NCI-H2196 (cell line): Measurements from ENCODE around the gene XYLT1.

ENCODE experiments used
- DNase-seq: peaks from one replicate; lab custom pipeline; 2025; ENCODE audit not compliant: unreplicated experiment; lab: John Stamatoyannopoulos, UW

Gene XYLT1

GRCh38 chr16:17294856-17295255 is 175.9 kb downstream of the XYLT1 start:
- DNase-seq = no peak

DNA sequence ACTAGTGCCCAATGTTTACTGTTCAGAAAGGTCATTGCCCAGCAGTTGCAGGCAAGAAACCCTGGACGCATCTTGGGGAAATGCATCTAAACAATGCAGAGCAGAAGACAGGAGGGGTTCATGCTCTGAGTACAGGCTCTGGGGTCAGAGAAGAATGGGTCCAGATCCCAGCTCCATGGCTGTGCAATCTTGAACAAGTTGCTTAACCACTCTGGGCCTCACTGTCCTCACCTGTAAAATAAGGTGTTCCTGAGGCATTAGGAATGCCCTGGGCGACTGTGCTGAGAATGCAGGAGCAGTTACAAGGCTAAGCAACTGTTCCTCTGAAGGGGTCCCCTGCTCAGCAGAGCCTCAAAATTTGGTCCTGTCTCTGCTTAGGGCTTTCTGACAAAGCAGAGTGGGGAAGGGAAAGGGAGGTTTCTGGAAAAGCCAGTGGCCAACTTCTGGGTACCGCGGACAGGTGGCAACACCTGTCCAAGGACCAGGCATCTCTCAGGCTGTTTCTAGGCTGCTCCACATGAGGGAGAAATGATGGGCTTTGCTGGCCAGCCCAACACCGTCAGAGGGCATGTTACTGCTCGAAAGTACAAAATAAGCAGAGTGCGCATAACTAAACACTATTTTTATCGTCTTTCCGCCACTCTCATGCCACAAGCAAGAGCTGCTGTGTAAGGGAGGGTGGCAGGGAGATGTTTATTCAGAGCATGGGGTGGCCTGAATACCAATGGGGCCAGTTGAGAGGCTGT is 176.8 kb downstream of the XYLT1 start:
- no peak for DNase-seq

DNA sequence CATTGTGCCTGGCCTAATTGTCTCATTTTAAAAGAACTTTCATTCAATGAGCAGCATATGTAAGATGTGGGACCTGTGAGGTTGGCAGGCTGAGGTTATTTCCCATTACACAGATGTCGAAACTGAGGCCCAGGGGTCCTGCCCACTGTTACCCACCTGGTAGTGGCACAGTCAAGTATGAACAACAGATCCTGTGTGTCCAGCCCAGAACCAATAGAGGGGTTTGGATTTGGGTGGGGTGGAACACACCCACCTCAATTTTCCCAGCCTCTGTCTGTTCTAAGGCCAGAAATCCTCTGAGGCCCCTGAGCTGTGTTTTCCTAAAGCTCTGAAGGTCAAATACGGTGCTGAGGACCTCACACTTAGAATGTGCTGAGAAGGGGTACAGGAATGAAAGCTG is 179.5 kb downstream of the XYLT1 start:
- DNase-seq = no peak

DNA sequence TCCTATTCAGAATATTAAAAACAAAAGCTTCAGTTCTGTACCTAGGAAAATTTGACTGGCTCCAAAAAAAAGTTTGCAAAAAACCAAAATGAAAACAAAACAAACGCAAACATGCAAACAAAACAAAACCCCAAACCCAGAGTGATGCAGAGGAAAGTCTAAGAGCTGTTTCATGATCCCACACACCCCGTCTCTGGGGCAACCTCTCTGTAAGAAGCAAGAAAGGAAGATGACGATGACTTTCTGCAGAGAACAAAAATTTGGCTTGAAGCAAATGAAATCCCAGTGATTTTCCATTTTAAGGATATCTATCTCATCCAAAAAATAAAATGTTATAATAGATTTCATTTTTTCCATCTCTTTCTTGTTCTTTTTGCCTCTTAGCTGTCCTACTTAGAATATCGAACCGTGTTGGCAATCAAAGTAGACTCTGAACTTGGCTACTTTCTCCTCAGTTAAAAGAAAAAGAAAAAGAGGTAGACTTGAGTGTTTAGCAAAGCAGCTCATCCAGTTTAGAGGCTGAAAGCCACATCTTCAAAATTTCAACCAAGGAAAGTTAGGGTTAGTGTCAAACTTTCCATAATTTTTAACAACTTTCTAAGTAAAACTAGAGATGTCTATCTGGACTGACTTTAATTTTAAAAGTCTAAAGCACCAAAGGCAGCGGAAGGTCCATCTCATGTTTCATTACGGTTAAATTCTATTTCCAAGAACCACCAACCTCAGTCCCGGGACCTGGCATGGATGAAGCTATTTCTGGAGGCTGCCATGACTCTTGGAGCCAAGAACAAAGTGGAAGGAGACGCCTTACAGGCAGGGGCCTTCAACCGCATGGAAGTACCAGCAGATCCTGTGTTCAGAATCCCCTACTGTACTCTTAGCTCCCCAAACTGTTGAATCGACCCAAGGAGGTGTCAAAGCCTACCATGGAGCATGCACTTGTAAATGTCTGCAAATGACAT is 180.8 kb downstream of the XYLT1 start:
- DNase-seq = no peak

- no peak for DNase-seq
Observed at GRCh38 chr16:17289050-17289449, 181.7 kb downstream of the XYLT1 start.

- DNase-seq = no peak
Observed at GRCh38 chr16:17287166-17287800, 183.5 kb downstream of the XYLT1 start.

GRCh38 chr16:17286443-17286842 is 184.3 kb downstream of the XYLT1 start:
- no peak for DNase-seq

GRCh38 chr16:17283016-17283415 is 187.7 kb downstream of the XYLT1 start:
- no peak for DNase-seq

DNA sequence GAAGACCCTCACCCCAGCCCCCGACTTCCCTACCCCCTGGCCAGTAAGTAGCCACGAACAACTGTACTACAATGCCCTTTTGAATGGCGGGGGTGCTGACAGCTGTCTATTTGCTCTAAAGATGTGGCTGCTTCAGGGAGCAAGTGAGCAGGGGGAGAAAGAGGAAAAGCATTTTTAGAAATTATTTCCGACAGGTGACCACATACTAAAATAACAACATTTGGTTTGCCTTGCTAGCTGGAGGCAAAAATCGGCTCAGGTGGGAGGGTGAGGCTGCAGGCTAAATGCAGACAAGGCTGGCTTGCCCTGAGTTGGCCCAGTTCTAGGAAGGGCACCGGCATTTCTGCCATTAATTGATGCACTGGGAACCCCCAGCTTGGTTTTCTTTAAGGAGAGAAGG is 188.5 kb downstream of the XYLT1 start:
- no peak for DNase-seq

DNA sequence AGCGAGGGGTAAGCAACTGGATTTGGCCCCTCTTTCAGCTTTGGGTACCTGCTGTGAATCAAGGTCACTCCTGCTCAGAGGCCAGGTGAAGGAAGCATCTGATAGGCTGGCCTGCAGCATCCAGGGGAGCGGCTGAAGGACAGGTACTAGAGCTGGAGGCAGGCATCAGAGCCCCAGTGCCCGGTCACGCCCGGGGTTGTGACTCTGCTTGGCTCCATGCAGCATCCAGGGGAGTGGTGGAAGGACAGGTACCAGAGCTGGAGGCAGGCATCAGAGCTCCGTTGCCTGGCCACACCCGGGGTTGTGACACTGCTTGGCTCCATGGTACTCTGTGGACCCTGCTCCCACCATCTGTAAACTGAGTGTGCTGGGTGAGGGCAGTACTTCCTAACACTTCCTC is 189.7 kb downstream of the XYLT1 start:
- DNase-seq = no peak

DNA sequence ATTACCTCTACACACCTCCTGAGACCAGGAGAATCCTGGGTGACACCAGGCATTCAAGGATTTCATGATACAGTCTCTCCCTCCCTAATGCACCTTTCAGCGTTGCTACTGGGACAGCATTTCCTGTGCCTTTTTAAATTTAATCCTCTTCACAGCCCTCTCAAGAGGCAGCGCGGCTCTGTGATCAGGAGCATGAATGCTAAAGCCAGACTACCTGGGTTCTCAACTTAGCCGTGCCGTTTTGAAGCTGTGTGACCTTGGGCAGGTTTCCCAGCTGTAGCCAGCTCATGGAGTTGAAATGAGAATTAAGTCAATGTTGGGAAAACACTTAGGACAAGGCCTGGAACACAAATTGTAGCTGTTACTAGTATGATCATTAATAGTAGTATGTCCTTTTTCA is 191.8 kb downstream of the XYLT1 start:
- no peak for DNase-seq

GRCh38 chr16:17277981-17278381 is 192.8 kb downstream of the XYLT1 start:
- DNase-seq = peak; percentile 23

DNA sequence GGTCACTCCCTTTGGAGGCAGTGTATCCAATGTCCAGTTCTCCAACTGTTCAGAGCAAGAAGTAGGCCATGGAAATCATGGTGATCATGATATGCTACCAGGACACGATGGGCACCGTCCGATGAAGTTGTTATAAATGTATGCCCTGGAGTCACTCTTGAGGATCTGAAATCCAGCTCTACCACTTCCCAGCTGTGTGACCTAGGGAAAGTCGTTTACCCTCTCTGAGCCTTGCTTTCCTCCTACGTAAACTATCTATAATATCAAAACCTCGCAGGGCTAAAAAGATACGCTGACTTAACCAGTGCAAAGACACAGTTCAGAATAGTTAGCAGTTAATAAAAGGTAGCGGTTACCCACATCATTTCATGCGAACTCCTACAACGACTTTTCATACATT is 194.2 kb downstream of the XYLT1 start:
- DNase-seq = no peak

- no peak for DNase-seq
Observed at GRCh38 chr16:17276010-17276530, 194.7 kb downstream of the XYLT1 start.

- DNase-seq = peak; percentile 15
Observed at GRCh38 chr16:17275076-17276009, 195.4 kb downstream of the XYLT1 start.

- DNase-seq = no peak
Observed at GRCh38 chr16:17273142-17273561, 197.6 kb downstream of the XYLT1 start.

DNA sequence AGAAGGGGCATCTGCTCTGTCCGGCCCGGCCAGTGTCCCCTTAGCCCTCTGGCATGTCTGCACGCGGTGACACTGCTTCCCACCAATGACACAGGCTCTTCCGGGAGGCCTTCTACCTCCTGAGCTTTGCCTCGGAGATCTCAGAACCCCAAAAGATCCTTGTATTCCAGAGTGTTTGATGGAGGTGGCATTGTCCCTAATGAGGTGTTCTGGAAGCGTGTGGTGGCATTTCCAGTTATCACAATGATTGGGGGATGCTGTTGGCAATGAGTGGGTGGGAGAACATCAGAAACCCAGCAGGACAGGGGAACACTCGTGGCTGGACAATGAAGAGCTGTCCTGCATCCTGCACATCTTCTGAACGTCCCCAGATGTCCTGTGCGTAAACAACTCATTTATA is 198.0 kb downstream of the XYLT1 start:
- DNase-seq = no peak

GRCh38 chr16:17271687-17272086 is 199.1 kb downstream of the XYLT1 start:
- DNase-seq = peak; percentile 22

DNA sequence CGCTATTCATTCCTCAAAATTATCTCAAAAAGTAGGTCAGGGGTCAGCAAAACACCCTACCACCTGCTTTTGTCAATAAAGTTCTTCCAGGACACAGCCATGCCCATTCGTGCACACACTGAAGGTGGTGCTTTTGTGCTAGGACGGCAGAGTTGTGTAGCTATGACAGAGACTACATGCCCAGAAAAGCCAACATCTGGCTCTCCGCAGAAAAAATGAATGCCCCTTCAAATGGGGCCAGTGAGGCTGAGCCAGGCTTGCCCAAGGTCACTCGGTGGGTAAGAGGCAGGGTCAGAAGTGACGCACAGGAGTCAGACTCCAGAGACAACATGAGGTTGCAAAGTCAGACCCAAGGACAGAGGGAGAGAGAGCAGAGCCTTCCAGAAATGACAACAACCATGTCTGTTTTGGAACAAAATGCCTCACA is 200.1 kb downstream of the XYLT1 start:
- peak; percentile 35 for DNase-seq

DNA sequence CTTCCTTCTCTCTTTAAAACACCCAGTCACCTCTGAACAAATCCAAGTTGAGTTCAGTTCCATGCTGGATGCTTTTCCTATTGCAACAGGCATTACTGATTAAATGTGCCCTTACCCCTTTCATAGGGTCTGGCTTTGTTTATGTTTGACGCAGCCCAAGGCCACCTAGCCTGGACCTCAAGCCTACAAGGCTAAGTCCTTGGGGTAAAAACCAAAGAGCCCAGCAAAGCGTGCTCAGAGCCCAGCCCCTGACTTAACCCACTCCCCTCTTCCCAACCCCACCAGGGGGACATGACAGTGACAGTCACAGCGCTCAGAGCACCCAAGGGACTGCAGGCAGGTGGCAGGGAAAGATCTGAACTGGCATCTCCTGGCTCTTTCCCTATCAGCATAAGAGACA is 200.6 kb downstream of the XYLT1 start:
- DNase-seq = no peak
